ENCODE data around the gene CSPG4.

DNA sequence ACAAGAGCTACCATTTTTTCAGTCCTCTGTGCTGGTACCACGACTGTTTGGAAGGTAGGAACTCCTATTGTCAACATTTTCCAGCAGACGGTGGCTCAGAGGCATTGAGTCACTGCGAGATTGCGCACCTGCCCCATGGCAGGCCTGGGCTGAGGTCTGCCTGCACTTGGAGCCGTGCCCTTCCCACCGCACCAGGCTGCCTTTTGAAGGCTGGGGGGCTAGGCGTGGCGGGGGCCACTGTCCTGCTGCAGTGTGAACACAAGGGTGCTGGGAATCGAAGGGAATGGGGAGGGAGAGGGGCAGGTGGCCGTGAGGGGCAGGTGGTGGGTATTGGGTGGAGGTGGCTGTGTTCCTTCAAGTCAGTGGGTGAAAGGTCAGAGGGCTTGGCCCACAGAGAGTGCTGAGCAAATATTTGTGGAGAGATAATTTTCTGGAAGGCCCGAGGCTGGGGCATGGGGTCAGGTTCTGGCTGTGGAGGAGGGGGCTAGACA, 48.7 kb downstream of the CSPG4 start:
- TF ChIP-seq ZNF274 (IDR thresholded peaks at IDR 0.05; ENCODE audit: low read depth, low read length) (no peak), SUZ12 (IDR thresholded peaks at IDR 0.05; ENCODE audit: extremely low read depth, insufficient read depth, insufficient read length) (no peak), YY1 (IDR thresholded peaks at IDR 0.05; ENCODE audit: insufficient read depth, insufficient read length) (no peak)

Data from NT2/D1 (cell line).